SW 1271 (cell line): ENCODE measurements around the gene SLC25A1.

Experiments used
- DNase-seq, 2 experiments: peaks; one replicate each; lab custom pipeline; 2025; lab: John Stamatoyannopoulos, UW

The SLC25A1 gene

DNA sequence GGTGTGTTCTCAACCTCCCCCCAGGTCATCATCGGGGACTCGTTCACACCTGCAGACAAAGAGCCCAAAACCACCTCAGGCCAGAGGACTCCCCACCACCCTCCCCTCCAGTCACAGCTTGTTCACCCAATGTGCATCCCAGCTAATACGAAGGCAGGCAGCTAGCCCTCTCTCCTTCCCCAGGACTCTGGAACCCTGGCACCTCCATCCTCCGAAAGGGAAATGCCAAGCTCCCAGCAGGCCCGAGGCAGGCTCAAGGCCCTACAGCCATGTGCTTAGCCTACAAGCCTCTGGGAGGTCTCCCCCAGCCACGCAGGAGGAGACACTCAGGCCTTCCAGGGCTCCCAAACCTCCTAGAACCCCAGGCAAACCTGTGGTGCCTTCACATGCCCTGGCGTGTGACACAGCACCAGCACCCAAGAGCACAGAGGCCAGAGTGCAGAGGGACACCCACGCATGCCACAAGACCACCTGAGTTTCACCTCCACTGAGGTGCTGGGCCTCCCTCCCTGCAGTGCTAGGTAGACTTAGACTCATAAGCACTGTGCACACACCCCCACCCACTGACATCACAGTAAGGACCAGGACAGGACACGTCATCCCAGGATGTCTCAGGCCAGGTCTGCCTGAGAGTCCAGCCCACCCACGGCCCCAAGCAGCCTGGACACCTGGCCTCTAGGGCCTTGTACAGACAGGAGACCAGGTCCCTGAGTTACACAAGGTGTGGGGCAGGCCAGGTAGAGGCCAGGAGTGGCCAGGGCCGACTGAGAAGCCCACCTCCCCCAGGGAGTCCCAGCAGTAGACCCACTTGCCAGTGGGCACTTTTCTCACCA lies 40.9 kb downstream of the SLC25A1 start:
- DNase-seq = no peak

DNA sequence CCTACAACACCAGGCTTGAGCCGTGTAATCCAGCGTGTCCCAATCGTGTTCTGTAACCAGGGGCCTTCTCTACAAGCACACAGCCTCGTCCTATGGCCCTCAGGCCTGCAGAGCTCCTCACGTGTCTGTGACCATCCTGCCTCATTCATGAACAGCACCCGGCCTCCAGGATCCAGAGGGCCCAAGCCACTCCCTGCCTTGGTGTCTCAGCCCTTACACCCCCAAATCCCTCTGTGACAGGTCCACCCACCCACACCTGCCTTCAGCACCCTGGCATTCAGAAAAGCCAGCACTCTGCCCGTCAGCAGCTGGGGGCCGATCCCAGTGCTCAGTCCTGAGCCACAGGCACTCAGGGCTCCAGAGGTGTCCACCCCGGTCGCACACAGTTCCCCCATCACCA lies 41.6 kb downstream of the SLC25A1 start:
- DNase-seq = no peak

DNA sequence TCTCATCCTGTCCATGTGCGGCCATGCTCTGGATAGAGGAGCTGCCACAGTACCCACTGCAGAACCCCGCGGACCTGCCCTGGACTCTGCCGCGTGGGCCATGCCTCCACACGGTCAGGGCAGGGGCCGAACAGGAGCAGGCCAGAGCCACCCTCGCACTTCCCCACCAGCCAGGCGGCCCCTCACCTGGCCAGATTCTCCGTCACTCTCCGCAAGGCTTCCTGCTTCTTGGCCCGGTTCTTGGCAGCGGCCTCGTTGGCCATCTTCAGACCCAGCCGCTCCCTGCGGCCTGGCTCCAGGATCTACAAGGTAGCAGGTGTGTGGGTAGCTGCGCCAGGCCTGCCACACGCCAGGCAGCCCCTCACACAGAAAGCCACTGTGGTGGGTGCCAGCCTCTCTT lies 43.7 kb downstream of the SLC25A1 start:
- no peak for DNase-seq

DNA sequence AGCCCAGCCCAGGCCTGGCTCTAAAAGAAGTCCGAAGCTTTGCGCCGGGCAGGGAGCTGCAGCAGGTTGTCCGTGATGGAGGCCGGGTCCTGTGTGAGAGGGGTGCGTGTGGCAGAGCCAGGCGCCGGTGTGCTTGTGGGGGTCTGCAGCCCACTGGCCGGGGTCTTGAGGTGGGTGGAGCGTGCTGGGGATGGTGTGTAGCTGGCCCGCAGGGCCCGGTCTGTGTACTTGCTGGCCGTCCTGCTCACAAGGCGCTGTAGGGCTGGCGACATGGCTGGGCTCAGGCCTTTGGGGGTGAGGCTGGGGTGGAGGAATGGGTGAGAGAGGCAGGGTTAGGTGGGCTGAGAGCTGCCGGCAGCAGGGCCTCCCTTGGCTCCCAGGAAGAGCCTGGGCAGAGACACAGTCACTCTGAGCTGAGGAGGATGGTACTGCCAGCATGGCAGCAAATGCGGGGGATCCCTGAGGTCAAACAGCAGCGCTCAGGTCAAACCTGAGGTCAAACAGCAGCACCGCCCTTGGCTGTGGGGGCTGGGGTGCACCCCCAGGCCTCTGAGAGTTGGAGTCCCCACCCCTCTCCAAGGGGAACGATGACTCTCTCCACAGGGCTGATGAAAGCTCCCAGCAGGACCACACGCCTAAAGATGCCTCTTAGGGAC lies 44.2 kb downstream of the SLC25A1 start:
- DNase-seq = no peak

DNA sequence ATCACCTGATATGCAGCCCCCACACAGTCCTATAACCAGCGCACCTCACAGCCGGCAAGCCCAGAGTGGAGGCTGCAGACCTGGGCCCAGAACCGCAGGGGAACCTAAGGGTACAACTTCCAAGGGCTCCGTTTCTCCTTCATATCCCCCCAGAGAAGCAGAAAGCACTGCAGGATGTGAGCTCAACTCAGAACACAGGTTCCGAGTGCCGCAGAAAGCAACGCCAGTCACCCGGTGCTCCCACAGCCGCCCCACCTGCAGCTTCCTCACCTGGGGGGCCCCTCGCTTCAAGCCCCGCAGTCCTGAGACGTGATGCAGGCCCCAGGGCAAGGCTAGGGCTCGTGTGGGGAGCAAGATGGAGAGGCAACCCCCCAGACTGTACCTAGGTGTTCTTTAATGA lies 45.0 kb downstream of the SLC25A1 start:
- no peak for DNase-seq

DNA sequence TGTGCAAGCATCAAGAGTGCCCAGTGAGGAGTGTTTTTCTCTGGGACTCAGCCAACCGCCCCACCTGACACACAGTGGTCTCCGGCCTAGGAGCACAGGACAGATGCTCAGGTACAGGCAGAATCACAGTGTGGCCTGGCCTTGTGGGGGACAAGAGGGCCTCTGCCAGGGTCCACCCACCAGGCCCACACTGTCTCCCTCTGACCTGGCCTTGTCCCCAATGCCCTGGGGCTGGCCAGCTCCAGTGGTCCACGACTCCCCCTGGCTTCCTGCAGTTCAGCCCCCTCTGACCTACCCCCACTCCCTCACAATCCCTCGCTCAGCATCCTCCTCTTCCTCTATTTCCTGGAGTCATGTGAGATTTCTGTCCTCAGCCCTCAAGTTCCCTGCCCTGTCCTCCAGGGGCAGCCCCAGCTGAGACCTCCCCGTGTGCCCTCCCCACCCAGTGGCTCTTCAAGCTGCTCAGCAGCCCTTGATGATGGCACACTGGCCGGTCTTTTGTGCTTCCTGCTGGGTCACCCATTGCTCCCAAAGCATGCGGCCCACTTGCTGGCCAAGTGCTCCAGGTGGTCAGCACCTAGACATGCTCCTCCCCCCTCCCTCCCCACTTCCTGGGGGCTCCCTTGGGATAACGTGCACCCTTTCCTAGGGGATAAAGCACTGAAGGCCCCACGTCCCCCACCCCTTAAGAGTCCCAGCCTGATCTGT lies 45.7 kb downstream of the SLC25A1 start:
- no peak for DNase-seq

DNA sequence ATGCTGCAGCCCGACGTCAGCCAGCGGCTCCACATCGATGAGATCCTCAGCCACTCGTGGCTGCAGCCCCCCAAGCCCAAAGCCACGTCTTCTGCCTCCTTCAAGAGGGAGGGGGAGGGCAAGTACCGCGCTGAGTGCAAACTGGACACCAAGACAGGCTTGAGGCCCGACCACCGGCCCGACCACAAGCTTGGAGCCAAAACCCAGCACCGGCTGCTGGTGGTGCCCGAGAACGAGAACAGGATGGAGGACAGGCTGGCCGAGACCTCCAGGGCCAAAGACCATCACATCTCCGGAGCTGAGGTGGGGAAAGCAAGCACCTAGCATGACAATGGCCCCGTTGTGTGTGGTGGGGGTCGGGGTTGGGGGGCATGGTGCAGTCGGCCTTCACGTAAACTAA lies 46.4 kb downstream of the SLC25A1 start:
- no peak for DNase-seq

DNA sequence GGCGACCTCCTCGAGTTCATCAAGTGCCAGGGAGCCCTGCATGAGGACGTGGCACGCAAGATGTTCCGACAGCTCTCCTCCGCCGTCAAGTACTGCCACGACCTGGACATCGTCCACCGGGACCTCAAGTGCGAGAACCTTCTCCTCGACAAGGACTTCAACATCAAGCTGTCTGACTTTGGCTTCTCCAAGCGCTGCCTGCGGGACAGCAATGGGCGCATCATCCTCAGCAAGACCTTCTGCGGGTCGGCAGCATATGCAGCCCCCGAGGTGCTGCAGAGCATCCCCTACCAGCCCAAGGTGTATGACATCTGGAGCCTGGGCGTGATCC lies 46.9 kb downstream of the SLC25A1 start:
- no peak for DNase-seq

DNA sequence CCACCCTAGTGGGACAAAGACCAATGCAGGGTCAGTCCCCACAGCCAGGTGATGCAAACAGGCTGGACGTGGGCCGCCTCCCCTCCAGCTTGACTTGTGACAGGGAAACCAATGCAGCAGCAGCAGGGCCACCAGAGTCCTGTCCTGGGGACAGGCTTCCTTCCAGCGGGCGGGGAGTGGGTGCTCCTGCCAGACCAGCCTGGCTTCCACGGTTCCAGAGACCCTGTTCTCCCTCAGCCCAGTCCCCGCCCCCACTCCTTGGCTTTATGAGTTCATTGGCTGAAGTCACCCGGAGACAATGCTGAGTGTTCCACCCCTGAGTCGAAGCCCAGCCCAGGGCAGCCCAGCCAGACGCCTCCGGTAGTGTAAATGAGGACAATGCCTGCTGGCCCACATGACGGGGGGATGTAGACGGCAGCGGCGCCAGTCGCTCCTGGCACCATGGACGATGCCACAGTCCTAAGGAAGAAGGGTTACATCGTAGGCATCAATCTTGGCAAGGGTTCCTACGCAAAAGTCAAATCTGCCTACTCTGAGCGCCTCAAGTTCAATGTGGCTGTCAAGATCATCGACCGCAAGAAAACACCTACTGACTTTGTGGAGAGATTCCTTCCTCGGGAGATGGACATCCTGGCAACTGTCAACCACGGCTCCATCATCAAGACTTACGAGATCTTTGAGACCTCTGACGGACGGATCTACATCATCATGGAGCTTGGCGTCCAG lies 47.4 kb downstream of the SLC25A1 start, which contains the start of gene TSSK2:
Gene TSSK2 (plus strand): TSS at position 350 of the 726 bp plus-strand sequence. CDS start 92 bp downstream, at position 442.
- DNase-seq = no peak

DNA sequence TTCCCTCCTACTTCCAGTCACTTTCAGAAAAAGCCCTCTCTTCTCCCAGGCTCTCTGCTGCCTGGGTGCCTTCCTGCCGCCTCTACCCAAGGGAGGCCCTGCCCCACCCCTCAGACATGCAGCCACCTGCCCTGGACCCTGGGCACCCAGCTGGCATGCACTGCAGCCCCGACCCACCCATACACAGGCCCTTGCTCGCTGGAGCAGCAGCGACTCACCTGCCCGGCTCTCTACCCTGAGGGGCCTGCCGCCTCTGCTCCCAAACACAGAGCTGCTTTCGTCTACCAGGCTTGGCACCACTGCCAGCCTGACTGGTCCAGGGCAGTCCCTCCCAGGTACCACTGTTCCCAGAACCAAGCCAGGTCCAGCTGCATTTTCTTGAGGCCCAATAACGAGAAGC lies 48.7 kb downstream of the SLC25A1 start:
- no peak for DNase-seq

DNA sequence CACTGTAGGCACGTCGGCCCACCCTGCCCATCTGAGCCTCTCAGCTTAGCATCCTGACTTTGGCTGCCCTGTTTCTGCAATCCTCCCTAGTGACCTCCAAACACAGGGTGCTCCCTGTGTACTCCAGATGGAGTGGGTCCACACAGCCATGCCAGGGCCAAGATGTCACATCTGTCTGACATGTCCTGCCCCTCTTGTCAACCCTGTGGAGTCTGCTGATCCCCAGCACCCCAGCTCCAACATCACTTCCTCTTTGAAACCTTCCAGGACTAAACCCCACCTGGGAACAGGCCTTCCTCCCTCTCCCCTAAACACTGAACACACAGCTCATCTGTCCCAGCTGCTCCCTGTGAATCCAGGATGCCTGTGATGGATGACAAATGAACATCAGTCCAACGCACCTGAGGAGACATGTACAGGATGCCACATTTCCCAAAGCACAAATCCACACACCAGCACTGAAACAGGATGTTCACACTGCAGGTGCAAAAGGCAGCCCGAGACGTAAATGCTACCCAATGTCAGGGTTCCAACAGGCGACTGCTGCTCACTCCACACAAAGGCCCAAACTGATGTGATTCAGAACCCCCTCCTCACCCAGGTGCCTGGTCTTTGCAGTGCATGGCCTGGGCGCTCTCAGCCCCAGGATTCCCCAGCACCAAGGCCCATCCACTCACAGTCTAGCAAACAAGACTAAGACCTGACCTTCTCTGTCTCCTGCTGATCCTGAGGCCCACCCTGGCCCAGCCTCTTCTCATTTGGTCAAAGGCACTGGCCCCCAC lies 49.4 kb downstream of the SLC25A1 start:
- DNase-seq = no peak

DNA sequence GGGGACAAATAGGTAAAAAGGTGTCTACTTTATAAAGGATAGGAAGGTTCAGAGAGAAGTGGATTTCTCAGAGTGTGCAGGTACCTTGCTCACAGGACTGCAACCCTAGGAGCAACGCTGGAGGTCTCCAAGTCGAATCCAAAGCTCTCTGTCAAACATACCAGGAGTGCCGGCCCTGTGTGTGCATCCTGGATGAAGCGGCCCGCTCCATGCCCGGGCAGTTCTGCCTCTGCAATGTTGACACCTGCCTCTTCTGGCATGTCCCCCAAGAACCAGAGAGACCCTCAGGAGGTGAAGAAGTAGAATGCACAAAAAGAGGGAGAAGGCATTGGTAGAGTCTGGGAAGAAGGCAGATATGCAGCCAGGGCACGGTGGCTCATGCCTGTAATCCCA lies 50.5 kb downstream of the SLC25A1 start:
- DNase-seq = no peak

DNA sequence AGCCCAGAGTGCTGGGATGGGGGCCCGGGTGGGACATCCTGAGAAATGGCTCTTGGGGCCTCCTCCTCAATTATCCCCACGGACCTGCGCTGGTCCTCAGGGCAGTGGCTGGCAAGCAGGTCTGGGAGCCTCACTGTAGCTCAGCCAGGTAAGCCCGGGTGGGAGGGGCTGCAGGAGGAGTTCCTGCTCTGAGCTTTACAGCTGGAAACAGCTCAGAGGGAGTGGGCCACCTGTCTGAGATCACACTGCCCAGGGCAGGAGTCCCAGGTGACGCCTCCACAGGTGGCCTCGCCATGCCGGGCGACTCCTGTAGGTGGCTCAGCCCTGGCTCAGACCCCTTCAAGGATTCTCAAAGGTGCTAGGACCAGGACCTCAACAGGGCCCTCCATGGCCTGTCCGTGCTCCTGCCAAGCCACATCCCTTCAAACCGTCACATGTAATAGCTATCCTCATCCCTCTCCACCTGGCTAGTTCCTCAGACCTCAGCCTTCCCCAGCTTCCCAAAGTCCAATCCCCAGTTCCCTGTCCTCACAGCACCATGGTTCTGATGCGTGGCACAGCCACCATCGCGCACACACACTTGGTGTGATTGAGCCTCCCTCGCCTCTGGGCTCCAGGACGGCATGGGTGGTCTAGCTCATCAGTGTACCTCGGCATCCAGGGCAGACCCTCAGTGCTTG lies 51.1 kb downstream of the SLC25A1 start:
- no peak for DNase-seq

DNA sequence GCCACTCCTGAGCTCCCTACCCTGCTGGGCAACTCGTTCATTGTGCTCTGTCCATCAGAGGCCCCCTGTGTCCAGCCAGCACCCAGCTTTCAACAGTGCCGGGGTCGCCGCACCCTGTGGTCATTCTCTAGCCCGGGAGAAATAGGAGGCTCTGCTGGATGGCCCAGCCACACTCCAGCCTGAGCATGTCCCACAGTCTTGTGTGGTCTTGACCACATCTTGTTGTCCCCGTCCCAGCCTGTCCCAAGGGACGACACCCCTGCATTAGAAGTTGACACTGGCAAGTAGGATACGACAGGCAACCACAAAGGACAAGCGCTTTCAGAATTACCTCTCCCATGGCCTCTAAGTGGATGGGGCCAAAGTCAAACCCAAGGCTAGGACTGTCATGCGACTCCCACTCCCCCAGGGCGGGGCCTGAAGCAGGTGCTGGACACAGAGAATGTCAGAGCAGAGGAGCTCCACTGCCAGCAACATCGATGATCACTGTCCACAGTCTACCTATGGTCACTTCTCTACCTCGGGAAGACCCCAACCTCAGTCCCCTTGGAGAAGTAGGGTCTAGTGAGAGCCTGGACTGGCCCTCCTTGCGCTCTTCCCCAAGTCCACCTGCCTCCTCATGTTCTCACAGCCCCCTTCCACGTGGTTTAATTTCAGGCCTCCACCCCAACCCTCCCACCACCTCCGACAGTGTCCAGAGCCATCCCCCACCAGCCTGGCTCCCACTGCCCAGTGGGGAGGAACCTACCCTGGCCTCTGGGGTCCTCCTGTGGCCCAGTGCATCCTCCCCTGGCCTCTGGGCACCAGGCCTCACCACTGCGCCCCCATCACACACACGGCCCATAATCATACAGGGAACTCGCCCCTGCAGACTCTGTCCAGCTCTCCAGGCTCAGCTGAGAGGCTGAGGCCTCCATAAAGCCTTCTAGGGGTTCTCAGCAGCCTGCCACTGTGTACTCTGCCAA lies 51.9 kb downstream of the SLC25A1 start:
- DNase-seq = no peak
